ENCODE data around the gene SLC49A3.

GRCh38 chr4:650951-651883 is 37.7 kb downstream of the SLC49A3 start:
- no peak for TF ChIP-seq TAF1 (IDR thresholded peaks at IDR 0.05; ENCODE audit: borderline replicate concordance, insufficient read depth, low read length)
- no peak for TF ChIP-seq POLR2AphosphoS5 (IDR thresholded peaks at IDR 0.05; ENCODE audit: low read depth, low read length)
- TF ChIP-seq SIN3A (IDR thresholded peaks at IDR 0.05; ENCODE audit: borderline replicate concordance, insufficient read depth, low read length), result no peak
- no peak for TF ChIP-seq REST (IDR thresholded peaks at IDR 0.05; ENCODE audit: insufficient read depth in 1 of 2, low read depth in 2 of 2, low read length in 2 of 2)
- TF ChIP-seq FOXP2 (optimal IDR thresholded peaks at IDR 0.05; ENCODE audit: borderline replicate concordance, extremely low read depth, extremely low read length, insufficient read depth), result no peak

Data from PFSK-1 (cell line).